Naive B cell (primary cell): Measurements from ENCODE around the gene IDH3G. TPM values are rescaled to one million over a fixed set of nuclear protein-coding genes. Genes with fewer than 3 reads are reported as not detected.

Experiments
- ATAC-seq, 2 donors: fragments of 150-1000 bp; cut with Tn5 transposase; 2 replicates each; pipeline ENCODE4 v1.10.0; 2021; ENCODE audit warnings: low read depth in 2 of 2, mild to moderate bottlenecking in 2 of 2, moderate library complexity in 2 of 2
- DNase-seq: peaks from one replicate; pipeline ENCODE4 v3.0.0; 2022
- H3K27ac Mint-ChIP-seq, 6 donors: one replicate each; pipeline ENCODE4 v1.8.0; 2020 to 2022; ENCODE audit warnings: mild to moderate bottlenecking in 6 of 6, mixed read lengths in 6 of 6, moderate library complexity in 5 of 6, inconsistent platforms in 2 of 6
- H3K27me3 Mint-ChIP-seq, 3 donors: one replicate each; pipeline ENCODE4 v1.8.0; 2021 to 2022; ENCODE audit warnings: mixed read lengths in 3 of 3, mild to moderate bottlenecking in 1 of 3
- H3K36me3 Mint-ChIP-seq, 2 donors: one replicate each; pipeline ENCODE4 v1.8.0; 2020 to 2022; ENCODE audit warnings: mixed read lengths in 2 of 2, inconsistent platforms in 1 of 2, mild to moderate bottlenecking in 1 of 2
- H3K4me1 Mint-ChIP-seq, 3 donors: one replicate each; pipeline ENCODE4 v1.8.0; 2020 to 2022; ENCODE audit warnings: mixed read lengths in 3 of 3, inconsistent platforms in 1 of 3, mild to moderate bottlenecking in 1 of 3, moderate library complexity in 1 of 3
- H3K4me3 Mint-ChIP-seq, 8 donors: one replicate each; pipeline ENCODE4 v1.8.0; 2020 to 2022; ENCODE audit warnings: mild to moderate bottlenecking in 8 of 8, mixed read lengths in 8 of 8, moderate library complexity in 8 of 8, inconsistent platforms in 2 of 8
- H3K9me3 Mint-ChIP-seq, 7 donors: one replicate each; pipeline ENCODE4 v1.8.0; 2020 to 2022; ENCODE audit warnings: mixed read lengths in 7 of 7, mild to moderate bottlenecking in 5 of 7, inconsistent platforms in 2 of 7, moderate library complexity in 1 of 7
- polyA plus RNA-seq, 6 donors: library from polyadenylated mRNA; unstranded; fragments of 300-500 nt; fragmentation: Illumina TruSeq; gene quantifications; one replicate each; pipeline ENCODE4 v1.2.3, GENCODE V29; 2021; ENCODE audit warnings: low read depth in 6 of 6

The IDH3G gene
- polyA plus RNA-seq, 6 donors from 2014 or later = 78.9 to 112 (median 94.3) TPM

DNA sequence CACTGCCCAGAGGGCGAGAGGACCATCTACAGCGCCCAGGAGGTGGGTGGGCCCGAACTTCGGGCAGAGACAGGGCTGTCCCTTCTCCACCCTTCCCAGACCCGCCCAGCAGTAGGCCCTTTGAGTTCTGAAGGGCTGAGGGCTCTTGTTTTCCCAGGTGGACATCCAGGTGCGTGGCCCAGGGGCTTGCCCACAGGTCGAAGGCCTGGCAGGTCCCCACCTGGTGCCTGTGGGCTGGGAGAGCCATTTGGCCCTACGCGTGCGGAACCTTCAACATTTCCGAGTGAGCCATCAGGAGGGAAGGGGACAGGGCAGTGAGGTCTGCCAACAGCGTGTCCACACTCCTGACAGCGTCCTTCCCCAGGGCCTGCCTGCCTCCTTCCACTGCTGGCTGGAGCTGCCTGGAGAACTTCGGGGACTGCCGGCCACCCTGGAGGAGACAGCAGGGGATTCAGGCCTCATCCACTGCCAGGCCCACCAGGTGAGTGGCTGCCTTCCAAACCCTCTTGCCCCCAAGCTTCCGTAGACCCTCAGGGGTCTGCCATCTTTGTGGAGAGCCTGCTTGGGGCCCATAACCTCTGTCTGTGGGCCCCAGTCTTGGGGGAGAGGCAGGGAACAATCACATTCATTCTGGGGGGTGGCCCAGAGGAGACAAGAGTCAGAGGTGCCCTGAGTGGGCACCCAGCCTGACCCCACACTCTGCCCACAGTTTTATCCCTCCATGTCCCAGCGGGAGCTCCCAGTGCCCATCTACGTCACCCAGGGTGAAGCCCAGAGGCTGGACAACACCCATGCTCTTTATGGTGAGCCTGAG is 23.4 kb downstream of the IDH3G start:
- Mint-ChIP-seq H3K4me3 (no peak overlapping the region), H3K9me3 (no peaks in the 10 kb centered on the region), H3K27ac (no peak overlapping the region), H3K4me1 (peaks cover 6 to 16% (median 7%) of the 10 kb centered on the region in 3 donors), H3K27me3 (peaks cover 0 to 13% (median 0%) of the 10 kb centered on the region in 3 donors), H3K36me3 (no peaks in the 10 kb centered on the region)
- DNase-seq (no peak), ATAC-seq (no peak)

DNA sequence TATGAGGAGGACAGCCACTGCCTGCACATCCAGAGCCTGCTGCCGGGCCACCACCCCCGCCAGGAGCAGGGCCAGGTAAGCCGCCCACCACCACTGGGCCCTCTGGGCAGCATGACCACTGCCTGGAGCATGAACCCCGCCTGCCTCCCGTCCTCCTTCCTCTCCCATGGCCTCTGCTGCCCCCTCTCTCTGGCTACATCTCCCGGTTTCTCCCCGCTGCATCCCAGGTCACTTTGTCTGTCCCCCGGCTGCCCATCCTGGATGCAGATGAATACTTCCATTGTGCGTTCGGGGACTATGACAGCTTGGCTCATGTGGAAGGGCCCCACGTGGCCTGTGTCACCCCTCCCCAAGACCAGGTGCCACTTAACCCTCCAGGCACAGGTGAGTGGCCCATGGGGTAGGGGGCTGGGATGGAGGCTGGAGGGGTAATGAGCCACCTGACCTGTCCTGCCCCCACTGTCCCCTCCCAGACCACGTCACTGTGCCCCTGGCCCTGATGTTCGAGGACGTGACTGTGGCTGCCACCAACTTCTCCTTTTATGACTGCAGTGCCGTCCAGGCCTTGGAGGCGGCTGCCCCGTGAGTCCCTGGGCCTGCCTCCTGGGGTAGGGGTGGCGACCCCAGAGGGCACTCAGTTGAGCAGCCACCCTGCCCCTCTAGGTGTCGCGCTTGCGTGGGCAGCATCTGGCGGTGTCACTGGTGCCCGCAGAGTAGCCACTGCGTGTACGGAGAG is 24.1 kb downstream of the IDH3G start:
- no peak for DNase-seq
- no peak for ATAC-seq
- H3K4me1 Mint-ChIP-seq = peaks cover 6 to 16% (median 7%) of the 10 kb centered on the region in 3 donors
- no peak overlapping the region for H3K4me3 Mint-ChIP-seq
- H3K27ac Mint-ChIP-seq = peak overlapping the region in 1 of 6 donors; percentile 95
- no peaks in the 10 kb centered on the region for H3K9me3 Mint-ChIP-seq
- H3K36me3 Mint-ChIP-seq = no peaks in the 10 kb centered on the region
- H3K27me3 Mint-ChIP-seq = peaks cover 0 to 13% (median 0%) of the 10 kb centered on the region in 3 donors

DNA sequence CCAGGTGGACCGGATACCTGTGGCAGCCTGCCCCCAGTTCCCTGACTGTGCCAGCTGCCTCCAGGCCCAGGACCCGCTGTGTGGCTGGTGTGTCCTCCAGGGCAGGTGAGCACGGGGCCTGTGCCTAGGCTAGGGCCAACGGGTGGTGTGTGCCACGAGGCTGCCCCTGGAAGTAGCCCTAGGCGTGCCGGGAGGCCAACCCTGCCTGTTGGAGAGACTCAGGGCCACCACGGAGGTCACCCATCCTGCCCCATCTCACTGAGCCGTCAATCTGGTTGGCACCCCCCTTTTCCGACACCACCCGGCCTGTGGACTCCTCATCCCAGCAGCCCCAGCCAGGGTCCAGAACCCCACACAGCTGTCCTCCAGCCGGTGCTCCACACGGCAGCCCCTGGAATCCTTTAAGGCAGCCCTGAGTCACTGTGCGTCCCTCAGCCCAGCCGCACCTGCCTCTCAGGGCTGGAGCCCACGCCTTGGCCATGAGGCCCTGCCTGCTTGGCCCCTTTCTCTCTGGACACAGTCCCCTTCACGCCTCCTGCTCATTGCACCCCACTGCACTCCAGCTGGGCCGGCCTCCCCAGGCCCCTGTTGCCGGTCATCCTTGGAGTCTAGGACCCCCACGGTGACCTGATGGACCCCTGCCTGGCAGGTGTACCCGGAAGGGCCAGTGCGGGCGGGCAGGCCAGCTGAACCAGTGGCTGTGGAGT is 24.9 kb downstream of the IDH3G start:
- Mint-ChIP-seq H3K9me3 (no peaks in the 10 kb centered on the region), H3K4me3 (no peak overlapping the region), H3K4me1 (peaks cover 6 to 16% (median 7%) of the 10 kb centered on the region in 3 donors), H3K27me3 (peaks cover 0 to 13% (median 0%) of the 10 kb centered on the region in 3 donors), H3K27ac (no peak overlapping the region), H3K36me3 (no peaks in the 10 kb centered on the region)
- DNase-seq (no peak), ATAC-seq (no peak)

DNA sequence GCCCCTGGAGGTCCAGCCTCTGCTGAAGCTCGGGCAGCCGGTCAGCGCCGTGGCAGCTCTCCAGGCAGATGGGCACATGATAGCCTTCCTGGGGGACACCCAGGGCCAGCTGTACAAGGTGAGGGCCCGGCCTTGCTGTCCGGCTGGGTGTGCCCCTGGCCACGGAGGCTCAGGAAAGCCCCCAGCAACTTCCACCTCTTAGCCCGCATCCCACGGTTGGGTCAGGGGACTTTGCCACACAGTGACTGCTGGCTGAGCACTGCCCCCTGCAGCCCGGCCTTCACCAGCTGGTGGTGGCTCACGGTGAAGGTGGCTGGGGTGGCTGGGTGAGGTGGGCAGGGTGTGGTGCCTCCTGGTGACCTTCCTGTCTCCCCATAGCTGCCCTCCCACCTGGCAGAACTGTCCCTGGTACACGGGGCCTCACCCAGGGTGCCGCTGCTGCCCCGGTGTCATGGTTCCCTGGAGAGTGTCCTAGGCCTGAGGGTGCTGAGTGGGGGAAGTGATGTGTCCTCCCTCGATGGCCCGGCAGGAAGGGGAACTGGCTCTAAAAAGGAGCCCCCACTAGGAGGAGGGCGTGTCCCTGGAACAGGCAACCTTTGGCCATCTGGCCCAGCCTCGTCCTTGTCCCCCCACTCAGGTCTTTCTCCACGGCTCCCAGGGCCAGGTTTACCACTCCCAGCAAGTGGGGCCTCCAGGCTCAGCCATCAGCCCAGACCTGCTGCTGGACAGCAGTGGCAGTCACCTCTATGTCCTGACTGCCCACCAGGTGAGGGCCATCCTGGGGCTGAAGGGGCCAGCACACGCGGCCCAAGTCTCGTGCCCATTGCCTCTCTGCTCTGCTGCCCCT is 25.6 kb downstream of the IDH3G start:
- Mint-ChIP-seq H3K4me3 (no peak overlapping the region), H3K27me3 (peaks cover 0 to 13% (median 0%) of the 10 kb centered on the region in 3 donors), H3K9me3 (no peaks in the 10 kb centered on the region), H3K27ac (no peak overlapping the region), H3K36me3 (no peaks in the 10 kb centered on the region), H3K4me1 (peaks cover 9 to 22% (median 11%) of the 10 kb centered on the region in 3 donors)
- no peak for DNase-seq
- ATAC-seq = no peak

DNA sequence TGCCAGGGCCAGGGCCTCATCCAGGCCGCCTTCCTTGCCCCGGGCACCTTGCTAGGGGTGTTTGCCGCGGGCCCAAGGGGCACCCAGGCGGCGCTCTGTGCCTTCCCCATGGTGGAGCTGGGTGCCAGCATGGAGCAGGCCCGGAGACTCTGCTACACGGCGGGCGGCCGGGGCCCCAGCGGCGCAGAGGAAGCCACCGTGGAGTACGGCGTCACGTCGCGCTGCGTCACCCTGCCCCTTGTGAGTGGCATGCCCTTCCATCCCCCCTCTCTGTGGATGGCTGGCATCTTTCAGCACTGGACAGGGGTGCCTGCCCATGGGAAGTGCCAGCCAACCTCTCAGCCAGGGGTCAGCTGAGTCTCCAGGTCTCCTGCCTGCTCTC is 26.5 kb downstream of the IDH3G start:
- Mint-ChIP-seq H3K27ac (no peak overlapping the region), H3K36me3 (no peaks in the 10 kb centered on the region), H3K4me1 (peaks cover 11 to 22% (median 12%) of the 10 kb centered on the region in 3 donors), H3K27me3 (peaks cover 0 to 13% (median 0%) of the 10 kb centered on the region in 3 donors), H3K9me3 (no peaks in the 10 kb centered on the region), H3K4me3 (no peak overlapping the region)
- no peak for DNase-seq
- ATAC-seq = no peak

DNA sequence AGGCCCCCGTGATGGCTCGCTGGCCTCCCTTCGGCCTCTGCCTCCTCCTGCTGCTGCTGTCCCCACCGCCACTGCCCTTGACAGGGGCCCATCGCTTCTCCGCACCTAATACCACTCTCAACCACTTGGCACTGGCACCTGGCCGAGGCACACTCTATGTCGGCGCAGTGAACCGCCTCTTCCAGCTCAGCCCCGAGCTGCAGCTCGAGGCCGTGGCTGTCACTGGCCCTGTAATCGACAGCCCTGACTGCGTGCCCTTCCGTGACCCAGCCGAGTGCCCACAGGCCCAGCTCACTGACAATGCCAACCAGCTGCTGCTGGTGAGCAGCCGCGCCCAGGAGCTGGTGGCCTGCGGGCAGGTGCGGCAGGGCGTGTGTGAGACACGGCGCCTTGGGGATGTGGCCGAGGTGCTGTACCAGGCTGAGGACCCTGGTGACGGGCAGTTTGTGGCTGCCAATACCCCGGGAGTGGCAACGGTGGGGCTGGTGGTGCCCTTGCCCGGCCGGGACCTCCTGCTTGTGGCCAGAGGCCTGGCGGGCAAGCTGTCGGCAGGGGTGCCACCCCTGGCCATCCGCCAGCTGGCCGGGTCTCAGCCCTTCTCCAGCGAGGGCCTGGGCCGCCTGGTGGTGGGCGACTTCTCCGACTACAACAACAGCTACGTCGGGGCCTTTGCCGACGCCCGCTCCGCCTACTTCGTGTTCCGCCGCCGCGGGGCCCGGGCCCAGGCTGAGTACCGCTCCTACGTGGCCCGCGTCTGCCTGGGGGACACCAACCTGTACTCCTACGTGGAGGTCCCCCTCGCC is 27.1 kb downstream of the IDH3G start:
- Mint-ChIP-seq H3K27me3 (peaks cover 0 to 13% (median 0%) of the 10 kb centered on the region in 3 donors), H3K4me1 (peaks cover 11 to 22% (median 12%) of the 10 kb centered on the region in 3 donors), H3K36me3 (no peaks in the 10 kb centered on the region), H3K9me3 (no peaks in the 10 kb centered on the region), H3K27ac (no peak overlapping the region), H3K4me3 (no peak overlapping the region)
- ATAC-seq = no peak
- no peak for DNase-seq

DNA sequence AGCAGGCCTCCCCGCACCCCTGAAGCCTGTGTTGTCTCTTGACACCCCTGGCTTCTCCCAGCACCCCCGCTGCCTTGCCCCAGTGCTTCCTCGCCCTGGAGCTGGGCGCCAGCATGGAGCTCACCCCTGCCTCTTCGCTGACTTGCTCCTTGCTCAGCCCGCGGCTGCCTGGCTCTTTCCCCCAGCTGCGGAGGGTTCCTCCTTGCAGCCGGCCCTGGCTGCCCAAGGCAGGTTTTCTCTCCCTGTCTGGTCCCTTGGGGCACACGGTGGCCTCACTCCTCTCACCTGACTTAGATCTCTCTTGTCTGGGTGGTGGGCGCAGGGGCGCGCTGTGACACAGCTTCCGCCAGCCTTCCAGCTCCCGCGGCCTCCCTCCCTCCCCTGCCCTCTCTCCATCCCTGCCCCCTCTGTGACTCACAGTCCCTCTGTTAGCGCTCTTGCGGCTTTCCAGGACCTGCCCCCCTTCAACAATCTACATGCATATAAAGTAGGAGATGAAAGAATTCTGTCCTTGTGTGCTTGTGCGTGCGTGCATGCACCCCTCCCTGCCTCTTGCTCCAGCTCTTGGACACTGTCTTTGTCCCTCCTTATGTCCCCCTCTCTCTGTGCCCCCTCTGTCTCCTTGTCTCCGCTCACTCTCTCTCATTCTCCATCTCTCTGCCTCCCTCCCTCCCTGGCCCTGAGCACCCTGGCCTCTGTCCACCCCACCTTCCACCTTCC is 27.9 kb downstream of the IDH3G start:
- ATAC-seq (no peak), DNase-seq (no peak)
- Mint-ChIP-seq H3K4me3 (peak overlapping the region in 1 of 8 donors; percentile 15), H3K27ac (no peak overlapping the region), H3K9me3 (no peaks in the 10 kb centered on the region), H3K4me1 (peaks cover 11 to 22% (median 12%) of the 10 kb centered on the region in 3 donors), H3K27me3 (peaks cover 0 to 13% (median 0%) of the 10 kb centered on the region in 3 donors), H3K36me3 (no peaks in the 10 kb centered on the region)

DNA sequence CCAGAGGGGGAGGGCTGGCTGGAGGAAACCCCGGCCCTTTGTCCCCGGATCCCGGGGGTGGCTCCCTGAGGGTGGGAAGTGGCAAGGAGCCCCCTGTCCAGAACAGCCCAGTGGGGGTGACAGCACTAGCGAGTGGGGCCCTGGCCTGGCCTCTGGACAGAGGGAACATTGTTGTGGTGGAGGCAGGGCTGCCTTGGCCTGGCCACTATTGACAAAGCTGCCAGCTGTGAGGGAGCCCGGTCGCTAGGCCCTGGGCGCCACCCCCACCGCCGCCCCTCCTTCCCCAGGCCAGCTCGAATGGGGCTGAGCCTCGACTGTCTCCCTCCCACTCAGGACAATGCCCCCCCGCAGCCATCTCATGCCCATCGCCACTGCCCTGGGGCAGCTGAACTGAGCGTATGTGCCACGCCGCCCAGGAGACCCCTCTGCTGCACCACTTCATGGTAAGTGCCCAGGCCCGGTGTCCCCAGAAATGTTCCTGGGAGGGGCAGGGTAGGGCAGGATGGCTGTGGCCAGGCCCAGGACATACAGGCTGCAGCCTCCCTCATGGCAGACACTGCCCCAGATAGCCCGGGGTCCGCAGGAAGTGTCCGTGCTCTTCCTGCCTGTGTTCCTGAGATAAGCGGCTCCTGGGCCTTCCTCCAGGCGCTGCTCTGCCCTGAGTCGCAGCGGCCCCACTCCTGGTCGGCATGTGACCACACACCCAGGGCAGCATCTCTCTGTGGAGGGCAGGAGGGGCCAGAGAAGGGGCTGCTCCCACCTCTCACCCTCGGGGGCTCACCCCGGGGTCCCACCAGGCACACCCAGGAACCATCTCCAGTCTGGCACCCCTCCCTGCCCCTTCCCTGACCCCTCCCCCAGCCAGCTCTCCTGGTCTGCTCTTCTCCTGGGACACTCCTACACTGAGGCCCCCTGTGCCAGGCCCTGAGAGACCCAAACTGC is 28.8 kb downstream of the IDH3G start:
- no peak overlapping the region for H3K27ac Mint-ChIP-seq
- H3K36me3 Mint-ChIP-seq = no peaks in the 10 kb centered on the region
- H3K4me1 Mint-ChIP-seq = peaks cover 11 to 22% (median 12%) of the 10 kb centered on the region in 3 donors
- H3K9me3 Mint-ChIP-seq = no peaks in the 10 kb centered on the region
- H3K27me3 Mint-ChIP-seq = peaks cover 0 to 13% (median 0%) of the 10 kb centered on the region in 3 donors
- DNase-seq (no peak), ATAC-seq (no peak)
- H3K4me3 Mint-ChIP-seq = no peak overlapping the region

DNA sequence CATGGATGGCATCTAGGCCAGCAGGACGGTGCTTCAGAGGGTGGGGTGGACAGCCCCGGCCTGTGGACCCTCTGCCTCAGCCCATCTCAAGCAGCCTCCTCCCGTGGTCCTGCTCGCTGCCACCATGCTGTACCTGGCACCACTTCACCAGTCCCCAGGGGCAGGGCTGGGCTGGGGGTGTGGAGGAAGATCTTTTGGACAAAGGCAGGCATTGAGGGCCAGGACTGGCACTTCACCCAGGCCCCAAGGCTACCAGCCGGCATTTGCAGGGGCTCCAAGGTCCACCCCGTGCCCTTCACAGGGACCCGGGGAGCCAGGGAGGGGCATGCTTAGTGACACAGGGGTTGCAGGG is 29.4 kb downstream of the IDH3G start:
- H3K4me3 Mint-ChIP-seq = no peak overlapping the region
- no peaks in the 10 kb centered on the region for H3K9me3 Mint-ChIP-seq
- peaks cover 11 to 22% (median 12%) of the 10 kb centered on the region in 3 donors for H3K4me1 Mint-ChIP-seq
- H3K27ac Mint-ChIP-seq = no peak overlapping the region
- DNase-seq (no peak), ATAC-seq (no peak)
- no peaks in the 10 kb centered on the region for H3K36me3 Mint-ChIP-seq
- H3K27me3 Mint-ChIP-seq = peaks cover 0 to 8% (median 0%) of the 10 kb centered on the region in 3 donors

DNA sequence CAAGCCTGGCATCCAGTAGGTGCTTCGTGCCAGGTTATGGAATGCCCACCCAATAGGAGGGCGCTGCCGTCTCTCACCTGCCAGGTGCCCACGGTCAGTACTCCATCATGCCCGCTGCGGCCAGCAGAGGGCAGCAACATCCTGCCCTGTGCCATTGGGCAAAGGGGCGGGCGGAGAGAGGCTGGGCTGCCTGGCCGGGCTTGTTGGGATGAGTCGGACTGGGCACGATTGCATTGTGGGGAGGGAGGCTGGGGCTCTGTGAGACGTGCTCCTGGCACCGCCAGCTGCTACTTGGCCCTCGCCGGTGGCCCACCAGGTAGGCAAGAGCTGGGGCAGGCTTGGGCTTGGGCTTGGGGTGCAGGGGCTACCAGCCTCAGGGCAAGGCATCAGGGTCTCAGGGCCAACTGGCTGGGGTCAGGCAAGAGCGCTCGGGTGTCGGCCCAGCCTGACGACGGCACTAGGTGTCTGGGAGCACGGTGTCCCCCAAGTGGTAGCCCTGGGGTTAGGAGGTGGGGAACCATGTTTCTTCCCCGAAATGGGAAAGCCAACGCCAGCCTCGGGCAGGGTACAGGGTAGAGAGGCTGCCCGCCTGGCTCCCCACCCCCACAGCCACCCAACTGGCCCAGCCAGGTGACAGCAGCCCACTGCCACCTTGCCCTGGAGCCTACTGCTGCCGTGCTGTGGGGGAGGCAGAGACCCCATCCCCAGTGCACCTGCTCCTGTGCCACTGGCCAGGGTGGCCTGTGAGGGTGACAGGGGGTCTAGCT is 30.0 kb downstream of the IDH3G start, which contains the start of gene PLXNB3:
Gene PLXNB3, plus strand, starts transcription at position 261 of the 767 bp plus-strand sequence. CDS start 1,287 bp downstream, outside the sequence.
- no peaks in the 10 kb centered on the region for H3K36me3 Mint-ChIP-seq
- H3K27me3 Mint-ChIP-seq = peaks cover 0 to 6% (median 0%) of the 10 kb centered on the region in 3 donors
- ATAC-seq (peak; percentile 88 to 89), DNase-seq (peak; percentile 67)
- H3K9me3 Mint-ChIP-seq = no peaks in the 10 kb centered on the region
- H3K4me3 Mint-ChIP-seq = peak within 1 kb of the TSS in 2 of 8 donors; percentile 10 to 13
- H3K27ac Mint-ChIP-seq = peak within 1 kb of the TSS in 2 of 6 donors; percentile 42 to 78
- H3K4me1 Mint-ChIP-seq = peaks cover 11 to 22% (median 12%) of the 10 kb centered on the region in 3 donors
